Muscle of leg (tissue), 11 donors: ENCODE measurements around the gene WDR54. TPM values are rescaled to one million over a fixed set of nuclear protein-coding genes. Genes with fewer than 3 reads are reported as not detected.
A peak's percentile ranks its signal among the peaks of the same experiment; 100 is the strongest.

Experiments used
- DNase-seq: peaks from one replicate; pipeline ENCODE4 v3.0.0; 2013
- H3K27ac ChIP-seq: one replicate; pipeline ENCODE4 v1.5.1; 2013; ENCODE audit warnings: mild to moderate bottlenecking, low read length, control low read depth
- H3K27me3 ChIP-seq: one replicate; pipeline ENCODE4 v1.6.1; 2013; ENCODE audit warnings: low read length; ENCODE audit not compliant: control insufficient read depth, insufficient read depth
- H3K36me3 ChIP-seq: one replicate; pipeline ENCODE4 v1.6.1; 2013; ENCODE audit warnings: low read length; ENCODE audit not compliant: control insufficient read depth, insufficient read depth
- H3K4me1 ChIP-seq: one replicate; pipeline ENCODE4 v1.6.1; 2013; ENCODE audit warnings: low read length; ENCODE audit not compliant: control insufficient read depth, insufficient read depth
- H3K4me3 ChIP-seq: one replicate; pipeline ENCODE4 v1.5.1; 2013; ENCODE audit warnings: low read length, control low read depth
- H3K9me3 ChIP-seq: replicated peaks from 2 replicates; pipeline ENCODE4 v1.6.1; 2013; ENCODE audit warnings: low read depth, low read length; ENCODE audit not compliant: control insufficient read depth
- WGBS: methylation state at CpG from one replicate; pipeline ENCODE4 v1.1.5; 2013; ENCODE audit warnings: missing lambda C conversion rate; ENCODE audit not compliant: insufficient coverage; 5-methylcytosine and 5-hydroxymethylcytosine counted together
- polyA plus RNA-seq, 8 donors: library from polyadenylated mRNA; unstranded; fragments of 120-200 nt; gene quantifications; one replicate each; pipeline versions ENCODE4 v1.2.1 to v1.2.3, GENCODE V29; 2013; ENCODE audit warnings: inconsistent platforms in 1 of 8, low replicate concordance in 1 of 8; ENCODE audit not compliant: insufficient read length in 8 of 8, insufficient read depth in 1 of 8
- total RNA-seq: library from RNA; stranded (reverse); fragments of 120-200 nt; gene quantifications from one replicate; pipeline ENCODE4 v1.2.4, GENCODE V29; 2013

WDR54 gene
- total and polyA plus RNA-seq, 9 donors: 7.5 to 15.8 (median 11.0) TPM

- no CpG with 5 or more reads among the region's 2 CpGs for WGBS
- no peak overlapping the region for H3K4me3 ChIP-seq
- H3K9me3 ChIP-seq: no peaks in the 10 kb centered on the region
- H3K27ac ChIP-seq: no peak overlapping the region
- DNase-seq: no peak
- H3K36me3 ChIP-seq: no peaks in the 10 kb centered on the region
- H3K4me1 ChIP-seq: peaks cover 2% of the 10 kb centered on the region
- H3K27me3 ChIP-seq: peaks cover 2% of the 10 kb centered on the region
Measured at GRCh38 chr2:74396149-74396548, 25.4 kb upstream of the WDR54 start.

- Histone ChIP-seq H3K4me1 (no peaks in the 10 kb centered on the region), H3K27ac (no peak overlapping the region)
- DNase-seq: no peak
Measured at GRCh38 chr2:74399785-74400184, 21.7 kb upstream of the WDR54 start.

GRCh38 chr2:74401891-74402290 is 19.6 kb upstream of the WDR54 start:
- Histone ChIP-seq H3K4me3 (no peak overlapping the region), H3K36me3 (no peaks in the 10 kb centered on the region), H3K27me3 (peaks cover 2% of the 10 kb centered on the region), H3K27ac (no peak overlapping the region), H3K4me1 (no peaks in the 10 kb centered on the region), H3K9me3 (no peaks in the 10 kb centered on the region)
- WGBS: no CpG with 5 or more reads among the region's 2 CpGs
- DNase-seq: no peak

More at GRCh38 chr2:74399785-74400184, 21.7 kb upstream of the WDR54 start:
- peaks cover 2% of the 10 kb centered on the region for H3K27me3 ChIP-seq
- H3K9me3 ChIP-seq: no peaks in the 10 kb centered on the region
- H3K36me3 ChIP-seq: no peaks in the 10 kb centered on the region
- no peak overlapping the region for H3K4me3 ChIP-seq

- Histone ChIP-seq H3K9me3 (no peaks in the 10 kb centered on the region), H3K27ac (no peak overlapping the region), H3K36me3 (no peaks in the 10 kb centered on the region), H3K27me3 (no peaks in the 10 kb centered on the region), H3K4me1 (no peaks in the 10 kb centered on the region), H3K4me3 (no peak overlapping the region)
- no peak for DNase-seq
Measured at GRCh38 chr2:74406035-74406434, 15.5 kb upstream of the WDR54 start.

- no peaks in the 10 kb centered on the region for H3K27me3 ChIP-seq
- no peaks in the 10 kb centered on the region for H3K9me3 ChIP-seq
- H3K4me3 ChIP-seq: no peak overlapping the region
- no peak for DNase-seq
- H3K4me1 ChIP-seq: no peaks in the 10 kb centered on the region
- H3K27ac ChIP-seq: no peak overlapping the region
- WGBS: 48% methylated on average over 4 of the region's 5 CpGs
- H3K36me3 ChIP-seq: no peaks in the 10 kb centered on the region
Measured at GRCh38 chr2:74407682-74408081, 13.8 kb upstream of the WDR54 start.

- H3K27ac ChIP-seq: no peak overlapping the region
- no peaks in the 10 kb centered on the region for H3K9me3 ChIP-seq
- peaks cover 4% of the 10 kb centered on the region for H3K27me3 ChIP-seq
- WGBS: 32% methylated on average over 6 of the region's 8 CpGs
- H3K4me1 ChIP-seq: peaks cover 32% of the 10 kb centered on the region
- no peaks in the 10 kb centered on the region for H3K36me3 ChIP-seq
- H3K4me3 ChIP-seq: no peak overlapping the region
- peak; percentile 93 for DNase-seq
Measured at GRCh38 chr2:74413001-74413698, 8.4 kb upstream of the WDR54 start.

GRCh38 chr2:74414441-74414840 is 7.1 kb upstream of the WDR54 start:
- H3K27ac ChIP-seq: peak overlapping the region; percentile 55
- H3K4me1 ChIP-seq: peaks cover 37% of the 10 kb centered on the region
- no peaks in the 10 kb centered on the region for H3K9me3 ChIP-seq
- DNase-seq: no peak
- peak overlapping the region; percentile 66 for H3K4me3 ChIP-seq
- no peaks in the 10 kb centered on the region for H3K36me3 ChIP-seq
- 24% methylated on average over 11 of the region's 19 CpGs for WGBS
- H3K27me3 ChIP-seq: peaks cover 4% of the 10 kb centered on the region

- peak overlapping the region; percentile 60 for H3K27ac ChIP-seq
Measured at GRCh38 chr2:74414881-74415761, 6.4 kb upstream of the WDR54 start.

GRCh38 chr2:74415762-74416395 is 5.7 kb upstream of the WDR54 start:
- Histone ChIP-seq H3K4me3 (peak overlapping the region; percentile 66), H3K4me1 (peaks cover 37% of the 10 kb centered on the region), H3K27ac (peak overlapping the region; percentile 48), H3K9me3 (no peaks in the 10 kb centered on the region), H3K27me3 (peaks cover 4% of the 10 kb centered on the region), H3K36me3 (no peaks in the 10 kb centered on the region)
- no peak for DNase-seq
- WGBS: 42% methylated on average over 26 of the region's 35 CpGs

More at GRCh38 chr2:74414881-74415761, 6.4 kb upstream of the WDR54 start:
- Histone ChIP-seq H3K27me3 (peaks cover 4% of the 10 kb centered on the region), H3K9me3 (no peaks in the 10 kb centered on the region), H3K4me1 (peaks cover 37% of the 10 kb centered on the region), H3K36me3 (no peaks in the 10 kb centered on the region), H3K4me3 (peak overlapping the region; percentile 66)
- 2% methylated on average over 58 of the region's 66 CpGs for WGBS
- DNase-seq: peak; percentile 80

GRCh38 chr2:74416778-74417177 is 4.8 kb upstream of the WDR54 start:
- WGBS: 55% methylated on average over 2 of the region's 3 CpGs
- Histone ChIP-seq H3K36me3 (no peaks in the 10 kb centered on the region), H3K4me1 (peaks cover 40% of the 10 kb centered on the region), H3K27ac (no peak overlapping the region), H3K4me3 (no peak overlapping the region), H3K9me3 (no peaks in the 10 kb centered on the region), H3K27me3 (peaks cover 4% of the 10 kb centered on the region)
- DNase-seq: no peak
